ENCODE measurements around the gene GAK. TPM values are rescaled to one million over a fixed set of nuclear protein-coding genes. Genes with fewer than 3 reads are reported as not detected.
A peak's percentile ranks its signal among the peaks of the same experiment; 100 is the strongest.

Gene GAK
- total and polyA plus RNA-seq, 2 of the 13 experiments (the other 11 are each of a cell fraction or from before 2014, with no cell fraction given), result 17.5 to 44.3 TPM

DNA sequence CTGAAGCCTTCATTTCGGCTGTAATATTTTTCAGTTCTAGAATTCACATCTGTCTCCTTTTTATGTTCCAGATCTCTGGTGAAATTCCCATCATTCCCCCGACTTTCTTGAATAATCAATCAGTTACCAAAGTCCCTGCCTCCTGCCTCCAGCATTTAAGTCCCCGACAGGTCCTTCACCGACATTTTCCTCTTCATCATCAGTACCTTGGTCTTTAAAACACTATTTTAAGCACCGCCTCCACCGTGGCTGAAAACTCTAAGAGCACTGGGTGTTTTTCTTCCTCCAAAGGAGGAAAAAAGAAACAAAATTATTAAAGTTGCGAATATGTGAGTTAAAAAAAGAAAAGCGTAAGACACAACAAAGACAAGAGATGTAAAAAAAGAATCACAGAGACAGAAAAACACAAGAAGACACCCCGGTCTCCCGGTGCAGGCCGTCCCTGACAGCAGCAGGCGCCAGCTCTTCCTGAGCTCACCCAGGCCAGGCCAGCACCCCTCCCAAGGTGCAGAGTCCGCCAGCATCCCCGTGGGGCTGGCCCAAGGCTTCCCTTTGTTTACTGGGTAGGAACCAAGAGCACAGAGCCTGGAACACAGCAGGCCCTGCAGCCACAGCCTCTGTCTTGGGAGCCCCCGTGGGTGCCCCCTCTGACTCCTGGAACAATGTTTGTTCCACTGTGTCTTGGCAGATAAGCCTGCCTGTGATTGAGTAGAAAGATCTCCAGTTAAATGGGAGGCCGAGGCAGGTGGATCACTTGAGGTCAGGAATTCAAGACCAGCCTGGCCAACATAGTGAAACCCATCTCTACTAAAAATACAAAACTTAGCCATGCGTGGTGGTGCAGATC, 56.9 kb downstream of the GAK start (continued):
- TF ChIP-seq, protein P1, sequence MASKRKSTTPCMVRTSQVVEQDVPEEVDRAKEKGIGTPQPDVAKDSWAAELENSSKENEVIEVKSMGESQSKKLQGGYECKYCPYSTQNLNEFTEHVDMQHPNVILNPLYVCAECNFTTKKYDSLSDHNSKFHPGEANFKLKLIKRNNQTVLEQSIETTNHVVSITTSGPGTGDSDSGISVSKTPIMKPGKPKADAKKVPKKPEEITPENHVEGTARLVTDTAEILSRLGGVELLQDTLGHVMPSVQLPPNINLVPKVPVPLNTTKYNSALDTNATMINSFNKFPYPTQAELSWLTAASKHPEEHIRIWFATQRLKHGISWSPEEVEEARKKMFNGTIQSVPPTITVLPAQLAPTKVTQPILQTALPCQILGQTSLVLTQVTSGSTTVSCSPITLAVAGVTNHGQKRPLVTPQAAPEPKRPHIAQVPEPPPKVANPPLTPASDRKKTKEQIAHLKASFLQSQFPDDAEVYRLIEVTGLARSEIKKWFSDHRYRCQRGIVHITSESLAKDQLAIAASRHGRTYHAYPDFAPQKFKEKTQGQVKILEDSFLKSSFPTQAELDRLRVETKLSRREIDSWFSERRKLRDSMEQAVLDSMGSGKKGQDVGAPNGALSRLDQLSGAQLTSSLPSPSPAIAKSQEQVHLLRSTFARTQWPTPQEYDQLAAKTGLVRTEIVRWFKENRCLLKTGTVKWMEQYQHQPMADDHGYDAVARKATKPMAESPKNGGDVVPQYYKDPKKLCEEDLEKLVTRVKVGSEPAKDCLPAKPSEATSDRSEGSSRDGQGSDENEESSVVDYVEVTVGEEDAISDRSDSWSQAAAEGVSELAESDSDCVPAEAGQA (IDR thresholded peaks at IDR 0.05; ENCODE audit: low read depth), result 0 out of 2 replicates have a peak, but pooled peaks have one; percentile 17
- TF ChIP-seq, protein P1 (CRISPR knock-in tag; IDR thresholded peaks at IDR 0.05; ENCODE audit: borderline replicate concordance), result no peak
- no peak for TF ChIP-seq PHB2 (IDR thresholded peaks at IDR 0.05; ENCODE audit: partially characterized antibody)
- TF ChIP-seq HNF4A (CRISPR knock-in tag; IDR thresholded peaks at IDR 0.05), result peak; percentile 93
- 0 out of 2 replicates have a peak, but pooled peaks have one; percentile 34 for TF ChIP-seq ZNF768 (CRISPR knock-in tag; IDR thresholded peaks at IDR 0.05)
- TF ChIP-seq RCOR2 (CRISPR knock-in tag; IDR thresholded peaks at IDR 0.05), result peak; percentile 51; the same call in 1 of the 2 replicates
- TF ChIP-seq ZNF276 (CRISPR knock-in tag; IDR thresholded peaks at IDR 0.05; ENCODE audit: low read depth), result no peak
- TF ChIP-seq BATF2 (CRISPR knock-in tag; IDR thresholded peaks at IDR 0.05), result no peak
- TF ChIP-seq, protein P2, sequence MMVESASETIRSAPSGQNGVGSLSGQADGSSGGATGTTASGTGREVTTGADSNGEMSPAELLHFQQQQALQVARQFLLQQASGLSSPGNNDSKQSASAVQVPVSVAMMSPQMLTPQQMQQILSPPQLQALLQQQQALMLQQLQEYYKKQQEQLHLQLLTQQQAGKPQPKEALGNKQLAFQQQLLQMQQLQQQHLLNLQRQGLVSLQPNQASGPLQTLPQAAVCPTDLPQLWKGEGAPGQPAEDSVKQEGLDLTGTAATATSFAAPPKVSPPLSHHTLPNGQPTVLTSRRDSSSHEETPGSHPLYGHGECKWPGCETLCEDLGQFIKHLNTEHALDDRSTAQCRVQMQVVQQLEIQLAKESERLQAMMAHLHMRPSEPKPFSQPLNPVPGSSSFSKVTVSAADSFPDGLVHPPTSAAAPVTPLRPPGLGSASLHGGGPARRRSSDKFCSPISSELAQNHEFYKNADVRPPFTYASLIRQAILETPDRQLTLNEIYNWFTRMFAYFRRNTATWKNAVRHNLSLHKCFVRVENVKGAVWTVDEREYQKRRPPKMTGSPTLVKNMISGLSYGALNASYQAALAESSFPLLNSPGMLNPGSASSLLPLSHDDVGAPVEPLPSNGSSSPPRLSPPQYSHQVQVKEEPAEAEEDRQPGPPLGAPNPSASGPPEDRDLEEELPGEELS (CRISPR knock-in tag; IDR thresholded peaks at IDR 0.05), result peak; percentile 62
- TF ChIP-seq ZBTB7B (CRISPR knock-in tag; IDR thresholded peaks at IDR 0.05), result peak; percentile 68
- peak; percentile 68; the same call in 1 of the 2 replicates for TF ChIP-seq ZBED4 (CRISPR knock-in tag; IDR thresholded peaks at IDR 0.05; ENCODE audit: borderline replicate concordance)
- no peak for TF ChIP-seq PHF20 (CRISPR knock-in tag; IDR thresholded peaks at IDR 0.05)
- no peak for TF ChIP-seq ZNF10 (CRISPR knock-in tag; IDR thresholded peaks at IDR 0.05; ENCODE audit: borderline replicate concordance, low read depth)
